ENCODE measurements around the gene KIAA0319L. TPM values are rescaled to one million over a fixed set of nuclear protein-coding genes. Genes with fewer than 3 reads are reported as not detected.

The KIAA0319L gene
- total and polyA plus RNA-seq, 9 donors: 18.2 to 78.3 (median 42.7) TPM

GRCh38 chr1:35394386-35394785 lies 162.8 kb downstream of the KIAA0319L start:
- Histone ChIP-seq H3K27ac (no peak overlapping the region), H3K36me3 (no peaks in the 10 kb centered on the region), H3K9me3 (no peaks in the 10 kb centered on the region), H3K27me3 (no peaks in the 10 kb centered on the region), H3K4me1 (ENCODE audit: insufficient read depth) (no peaks in the 10 kb centered on the region), H3K4me3 (no peak overlapping the region)
- WGBS, 3 donors: 82 to 95% (median 90%) methylated on average over 2 of the region's 2 CpGs
- intact Hi-C loops (cut with DNase I): no loop called here
- TF ChIP-seq CTCF (IDR thresholded peaks at IDR 0.05) (no peak), POLR2A (IDR thresholded peaks at IDR 0.05) (no peak), EP300 (IDR thresholded peaks at IDR 0.05) (no peak)
- DNase-seq: no peak

GRCh38 chr1:35390600-35391494 lies 166.4 kb downstream of the KIAA0319L start:
- Histone ChIP-seq H3K9me3 (no peaks in the 10 kb centered on the region), H3K4me3 (no peak overlapping the region), H3K27me3 (no peaks in the 10 kb centered on the region), H3K36me3 (no peaks in the 10 kb centered on the region), H3K27ac (no peak overlapping the region), H3K4me1 (ENCODE audit: insufficient read depth) (no peaks in the 10 kb centered on the region)
- DNase-seq: no peak
- WGBS, 3 donors: 75 to 87% (median 79%) methylated on average over 10 of the region's 10 CpGs
- TF ChIP-seq POLR2A (IDR thresholded peaks at IDR 0.05) (no peak), EP300 (IDR thresholded peaks at IDR 0.05) (no peak), CTCF (IDR thresholded peaks at IDR 0.05) (no peak)
- intact Hi-C loops (cut with DNase I): no loop called here

GRCh38 chr1:35386959-35387358 lies 170.2 kb downstream of the KIAA0319L start:
- no peak for DNase-seq
- Histone ChIP-seq H3K4me3 (no peak overlapping the region), H3K4me1 (ENCODE audit: insufficient read depth) (no peaks in the 10 kb centered on the region), H3K27ac (no peak overlapping the region), H3K27me3 (no peaks in the 10 kb centered on the region), H3K9me3 (no peaks in the 10 kb centered on the region), H3K36me3 (no peaks in the 10 kb centered on the region)
- intact Hi-C loops (cut with DNase I): no loop called here
- no peak for TF ChIP-seq CTCF (IDR thresholded peaks at IDR 0.05)
- WGBS, 3 donors: 37 to 57% (median 47%) methylated on average over 6 of the region's 6 CpGs

- no peaks in the 10 kb centered on the region for H3K4me1 ChIP-seq (ENCODE audit: insufficient read depth)
- H3K36me3 ChIP-seq: no peaks in the 10 kb centered on the region
- no peak overlapping the region for H3K27ac ChIP-seq
- H3K9me3 ChIP-seq: no peaks in the 10 kb centered on the region
- H3K4me3 ChIP-seq: no peak overlapping the region
- DNase-seq: no peak
- intact Hi-C loops (cut with DNase I): no loop called here
- TF ChIP-seq POLR2A (IDR thresholded peaks at IDR 0.05) (no peak), EP300 (IDR thresholded peaks at IDR 0.05) (no peak), CTCF (IDR thresholded peaks at IDR 0.05) (no peak)
- 90 to 93% (median 91%) methylated on average over 7 of the region's 7 CpGs for WGBS, 3 donors
- no peaks in the 10 kb centered on the region for H3K27me3 ChIP-seq
These were observed 170.9 kb downstream of the KIAA0319L start for GRCh38 chr1:35386290-35386689.

Other genes with a start within 250 kb of the KIAA0319L start
- 10 to 100 TPM; 15.4 to 36.2 (median 28.2) TPM for gene NCDN, start 396 bp upstream of the KIAA0319L start, total RNA-seq
- gene NCDN, start 396 bp upstream of the KIAA0319L start, polyA plus RNA-seq: 10 to 100 TPM in 1 of 2 donors, 1 to 10 TPM in 1; 5.9 to 13.6 TPM
- 1 to 10 TPM in 4 of 7 donors, under 1 TPM in 3; 0.24 to 1.6 (median 1.3) TPM for gene TFAP2E, start 15.9 kb upstream of the KIAA0319L start, total RNA-seq
- 1 to 10 TPM in 1 of 2 donors, under 1 TPM in 1; 0.67 to 1.1 TPM for gene TFAP2E, start 15.9 kb upstream of the KIAA0319L start, polyA plus RNA-seq
- 10 to 100 TPM; 16.7 to 39.8 (median 36.9) TPM for gene PSMB2, start 84.1 kb upstream of the KIAA0319L start, total RNA-seq
- gene PSMB2, start 84.1 kb upstream of the KIAA0319L start, polyA plus RNA-seq: 10 to 100 TPM; 32.0 to 88.7 TPM
- 10 to 100 TPM in 5 of 7 donors, 1 to 10 TPM in 2; 8.0 to 13.8 (median 12.1) TPM for gene C1orf216, start 161.5 kb upstream of the KIAA0319L start, total RNA-seq
- 10 to 100 TPM in 1 of 2 donors, 1 to 10 TPM in 1; 6.5 to 20.0 TPM for gene C1orf216, start 161.5 kb upstream of the KIAA0319L start, polyA plus RNA-seq
- 1 to 10 TPM in 1 of 7 donors, under 1 TPM in 4, not detected in 2; 0.05 to 1.8 (median 0.20) TPM for gene CLSPN, start 212.6 kb upstream of the KIAA0319L start, total RNA-seq
- under 1 TPM; 0.15 to 0.60 TPM for gene CLSPN, start 212.6 kb upstream of the KIAA0319L start, polyA plus RNA-seq